ENCODE measurements around the gene NHERF2. TPM values are rescaled to one million over a fixed set of nuclear protein-coding genes. Genes with fewer than 3 reads are reported as not detected.

NHERF2 gene
- total and polyA plus RNA-seq, 2 of the 4 experiments (the other 2 are of a cell fraction) = 18.6 to 77.8 TPM

- Histone ChIP-seq H3K4ac (ENCODE audit: low read depth, low read length) (no peak overlapping the region; the same call in 1 of the 2 replicates), H2BK20ac (ENCODE audit: low read depth, low read length) (no peak overlapping the region), H3K23ac (ENCODE audit: low read depth, low read length) (no peak overlapping the region), H4K20me1 (ENCODE audit: insufficient read depth, low read length) (peaks cover 40% of the 10 kb centered on the region), H3K9me3 (ENCODE audit: control insufficient read depth, insufficient read depth, low read length) (no peaks in the 10 kb centered on the region), H3K14ac (replicated peaks; ENCODE audit: low read depth, low read length) (no peak overlapping the region), H2BK5ac (ENCODE audit: low read depth, low read length, poor library complexity, severe bottlenecking) (no peak overlapping the region), H3K79me1 (ENCODE audit: low read depth in 1 of 2, low read length in 2 of 2) (peaks cover 5 to 62% of the 10 kb centered on the region in 2 experiments), H2BK120ac (ENCODE audit: low read depth, low read length) (no peak overlapping the region), H3K4me1 (ENCODE audit: control insufficient read depth, insufficient read depth, low read length) (peaks cover 18% of the 10 kb centered on the region), H2AFZ (replicated peaks; ENCODE audit: low read length, poor library complexity) (no peak overlapping the region), H4K5ac (ENCODE audit: low read depth, low read length) (no peak overlapping the region), H4K91ac (ENCODE audit: insufficient read depth, low read depth, low read length) (no peak overlapping the region), H4K8ac (ENCODE audit: low read depth in 2 of 2, low read length in 2 of 2) (no peak overlapping the region), H3K27ac (ENCODE audit: insufficient read depth, low read length) (no peak overlapping the region), H3K9me1 (ENCODE audit: insufficient read depth, low read length) (peaks cover 20% of the 10 kb centered on the region), H3K4me2 (ENCODE audit: low read depth, low read length) (no peak overlapping the region), H3K56ac (ENCODE audit: extremely low read depth, insufficient read depth, low read length) (no peak overlapping the region), H2AK9ac (replicated peaks; ENCODE audit: low read depth, low read length, poor library complexity) (no peak overlapping the region), H3K27me3 (ENCODE audit: control insufficient read depth, insufficient read depth, low read length) (no peaks in the 10 kb centered on the region), H3K18ac (ENCODE audit: low read depth, low read length) (no peak overlapping the region), H3K9ac (ENCODE audit: low read depth, low read length) (no peak overlapping the region), H3K4me3 (ENCODE audit: insufficient read depth, low read depth, low read length) (no peak overlapping the region), H3K36me3 (ENCODE audit: control insufficient read depth, insufficient read depth, low read length) (peaks cover 52% of the 10 kb centered on the region), H2BK15ac (ENCODE audit: low read depth, low read length) (no peak overlapping the region), H2AK5ac (ENCODE audit: low read depth, low read length) (peak overlapping the region; percentile 21; the same call in 1 of the 2 replicates)
- WGBS, 2 experiments (ENCODE audit: extremely low coverage in 2 of 2, insufficient read length in 1 of 2) = 85% methylated on average over 2 of the region's 39 CpGs; no CpG with 5 or more reads in 1 of the 2 experiments
- ChIA-PET CTCF (no interaction called here), POLR2A (ENCODE audit: unreplicated experiment) (no interaction called here)
- intact Hi-C loops (cut with micrococcal nuclease) (no loop called here), in situ Hi-C loops (cut with MboI; ENCODE audit: low sequenced_read_pairs) (no loop called here), dilution Hi-C loops (cut with HindIII; ENCODE audit: low sequenced_read_pairs, unreplicated experiment) (no loop called here)
- no peak for ATAC-seq (ENCODE audit: low read depth)
- no peak for TF ChIP-seq CTCF (conservative IDR thresholded peaks at IDR 0.05; ENCODE audit: low read depth, low read length)
- no peak for TF ChIP-seq USF2 (IDR thresholded peaks at IDR 0.05; ENCODE audit: low read depth, low read length)
- no peak for TF ChIP-seq SMC3 (IDR thresholded peaks at IDR 0.05; ENCODE audit: low read depth, low read length)
- TF ChIP-seq BHLHE40 (IDR thresholded peaks at IDR 0.05; ENCODE audit: low read depth, low read length) = no peak
- TF ChIP-seq RAD21 (IDR thresholded peaks at IDR 0.05; ENCODE audit: low read length) = no peak
- TF ChIP-seq RCOR1 (IDR thresholded peaks at IDR 0.05; ENCODE audit: insufficient replicate concordance, low read length) = no peak
- TF ChIP-seq POLR2A (IDR thresholded peaks at IDR 0.05; ENCODE audit: low read depth, low read length) = no peak
- TF ChIP-seq MAZ (IDR thresholded peaks at IDR 0.05; ENCODE audit: borderline replicate concordance, low read depth, low read length) = no peak
- no peak for TF ChIP-seq ELK1 (IDR thresholded peaks at IDR 0.05; ENCODE audit: borderline replicate concordance, low read depth, low read length)
- no peak for TF ChIP-seq NFE2L2 (IDR thresholded peaks at IDR 0.05; ENCODE audit: low read depth, low read length)
- TF ChIP-seq RFX5 (IDR thresholded peaks at IDR 0.05; ENCODE audit: low read depth, low read length) = no peak
- no peak for TF ChIP-seq CHD1 (IDR thresholded peaks at IDR 0.05; ENCODE audit: low read depth, low read length)
- DNase-seq = no peak
- no TSS peak for BruUV-seq (replicated peaks)
These were observed 27.6 kb upstream of the NHERF2 start for GRCh38 chr16:1998852-1999801.
